Esophagus squamous epithelium (tissue), 4 donors: Measurements from ENCODE around the gene KRTAP5-9.

ENCODE experiments used
- CTCF ChIP-seq, 6 experiments: fragments of 450-650 bp in 4 of 6; fragments of 200-600 bp in 2 of 6; sonication (generic) in 2 of 6; IDR thresholded peaks; one replicate each; pipeline ENCODE4 v1.5.1; 2016 to 2019; ENCODE audit warnings: antibody characterized with exemption in 6 of 6, mild to moderate bottlenecking in 4 of 6, moderate library complexity in 4 of 6
- POLR2A ChIP-seq, 4 donors: fragments of 450-650 bp; IDR thresholded peaks; one replicate each; pipeline ENCODE4 v1.6.1; 2017; ENCODE audit warnings: antibody characterized with exemption in 4 of 4, mild to moderate bottlenecking in 4 of 4, moderate library complexity in 3 of 4

GRCh38 chr11:71499546-71499945, 48.7 kb upstream of the KRTAP5-9 start:
- TF ChIP-seq CTCF (IDR thresholded peaks at IDR 0.05) (no peak), POLR2A (IDR thresholded peaks at IDR 0.05) (no peak)
